K562 (cell line): ENCODE data around the gene SYNGR3. TPM values are rescaled to one million over a fixed set of nuclear protein-coding genes. Genes with fewer than 3 reads are reported as not detected.
A peak's percentile ranks its signal among the peaks of the same experiment; 100 is the strongest.

Experiments used
- CHAMP1 ChIP-seq: fragments of 450-650 bp; IDR thresholded peaks from 2 replicates; pipeline ENCODE4 v1.6.1; 2016; ENCODE audit warnings: mild to moderate bottlenecking
- ELF2 ChIP-seq: fragments of 250-450 bp; sonication (Bioruptor Pico); IDR thresholded peaks from 2 replicates; pipeline ENCODE4 v1.5.0; 2021; ENCODE audit warnings: mild to moderate bottlenecking
- MAX ChIP-seq: sonication (generic); formaldehyde crosslinking; IDR thresholded peaks from 2 replicates; pipeline ENCODE4 v1.9.0; 2022; ENCODE audit warnings: mild to moderate bottlenecking, missing genetic modification reagents
- ZNF263 ChIP-seq: sonication (generic); formaldehyde crosslinking; IDR thresholded peaks from 2 replicates; pipeline ENCODE4 v1.8.0; 2022; ENCODE audit warnings: mild to moderate bottlenecking, missing genetic modification reagents, borderline replicate concordance
- ZNF507 ChIP-seq: conservative IDR thresholded peaks from 2 replicates; pipeline ENCODE4 v1.6.1; 2017; ENCODE audit warnings: missing genetic modification characterization, missing compliant biosample characterization
- ZNF609 ChIP-seq: sonication (generic); formaldehyde crosslinking; IDR thresholded peaks from 2 replicates; pipeline ENCODE4 v1.8.1; 2023; ENCODE audit warnings: missing genetic modification reagents, mild to moderate bottlenecking, borderline replicate concordance
- ZSCAN32 ChIP-seq: fragments of 450-650 bp; formaldehyde crosslinking; IDR thresholded peaks from 2 replicates; pipeline ENCODE4 v1.4.0; 2020; ENCODE audit warnings: mild to moderate bottlenecking, moderate library complexity
- polyA plus RNA-seq, 8 experiments: library from polyadenylated mRNA; depleted of rRNA in 4 of 8; stranded (reverse) in 5 of 8; unstranded in 3 of 8; fragments of >200 nt; fragmentation: Nextera tagmentation in 2 of 8; fragmentation: Illumina TruSeq in 1 of 8; extraction: Ambion mirVana in 2 of 8; extraction: Trizol in 1 of 8; gene quantifications; 2 replicates each; pipeline versions ENCODE4 v1.2.1 to v1.2.3, GENCODE V29; 2011 to 2014; ENCODE audit warnings: inconsistent platforms in 1 of 8, missing spikeins in 1 of 8
- total RNA-seq, 7 experiments: library from RNA; depleted of rRNA in 6 of 7; stranded (reverse); fragments of >200 nt in 6 of 7; fragmentation: Illumina TruSeq in 2 of 7; extraction: Trizol in 2 of 7; gene quantifications; 2 replicates each; pipeline versions ENCODE4 v1.2.1 to v1.2.3, GENCODE V29; 2011 to 2021; ENCODE audit warnings: low replicate concordance in 1 of 7

Gene SYNGR3
- total and polyA plus RNA-seq, 9 of the 15 experiments (the other 6 are each of a cell fraction or from before 2014, with no cell fraction given): 3.7 to 69.2 (median 36.3) TPM

GRCh38 chr16:1983544-1984346, 6.0 kb upstream of the SYNGR3 start, which contains the start of gene GFER (continued):
- TF ChIP-seq CHAMP1 (no peak), ZSCAN32 (CRISPR knock-in tag) (no peak), MAX (CRISPR knock-in tag) (peak; percentile 65), ELF2 (CRISPR knock-in tag) (no peak), ZNF609 (CRISPR knock-in tag) (peak; percentile 50; the same call in 1 of the 2 replicates), ZNF263 (CRISPR knock-in tag) (no peak), ZNF507 (tag) (no peak)
